Measurements from ENCODE around the gene DGKB.
A peak's percentile ranks its signal among the peaks of the same experiment; 100 is the strongest.

Gene DGKB

GRCh38 chr7:14821757-14822480 lies 80.6 kb downstream of the DGKB start:
- no peak for DNase-seq (ENCODE audit: low read depth)

GRCh38 chr7:14818871-14819270 lies 83.7 kb downstream of the DGKB start:
- no peak for DNase-seq (ENCODE audit: low read depth)

DNA sequence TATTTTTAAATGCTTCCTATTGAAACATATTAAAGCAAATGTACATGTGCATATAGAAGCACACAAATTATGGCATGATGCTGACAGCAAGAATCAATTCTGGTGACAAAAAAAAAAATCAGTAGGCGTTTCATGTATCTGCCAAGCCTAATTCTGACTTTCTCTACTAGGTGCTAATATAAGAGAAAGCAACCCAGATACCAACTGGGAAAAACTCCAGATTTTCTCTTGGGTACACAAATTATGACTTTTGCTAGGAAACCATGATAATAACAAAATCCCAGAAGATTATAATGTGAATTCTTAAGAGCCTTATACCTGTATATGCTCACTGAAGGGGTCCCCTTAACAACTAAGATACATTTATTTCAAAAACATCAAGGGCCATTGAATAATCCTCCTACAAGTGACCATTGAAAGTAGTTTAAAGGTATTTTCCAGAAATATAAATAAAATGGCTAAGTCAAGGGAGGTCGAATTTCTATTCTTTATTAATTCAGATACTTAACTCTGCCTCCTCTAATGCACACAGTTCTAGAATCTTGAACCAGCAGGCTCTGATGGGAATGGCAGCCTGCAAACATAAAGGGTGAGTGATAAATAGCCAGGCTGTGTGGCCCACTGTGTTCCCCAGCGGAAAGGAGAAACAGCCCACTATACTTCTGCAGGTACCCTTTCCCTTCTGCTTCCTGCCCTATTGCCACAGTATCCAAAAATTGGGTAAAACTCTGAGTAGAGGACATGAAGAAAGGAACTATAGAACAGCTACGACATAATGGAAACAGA lies 84.5 kb downstream of the DGKB start:
- DNase-seq (ENCODE audit: low read depth): no peak

GRCh38 chr7:14807507-14807906 lies 95.0 kb downstream of the DGKB start:
- no peak for DNase-seq (ENCODE audit: low read depth)

DNA sequence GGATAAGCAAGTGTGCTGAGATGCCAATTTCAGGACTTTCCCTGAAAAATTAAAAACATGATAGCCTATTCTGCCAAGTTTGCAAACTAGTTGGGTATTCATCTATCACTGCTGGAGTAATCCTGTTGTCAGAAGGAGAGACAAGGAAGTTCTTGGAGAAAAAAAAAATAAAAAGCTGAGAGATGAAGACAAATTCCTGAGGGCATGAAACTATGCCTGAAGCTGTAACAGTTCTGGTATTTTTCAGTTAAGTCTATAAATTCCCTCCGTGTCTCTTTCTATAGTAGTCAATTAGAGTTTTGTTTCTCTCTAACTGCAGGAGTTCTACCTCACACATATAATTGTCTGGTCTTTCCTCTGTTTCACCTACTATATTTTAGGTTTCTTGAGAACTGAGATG lies 95.7 kb downstream of the DGKB start:
- peak; percentile 52 for DNase-seq (ENCODE audit: low read depth)

DNA sequence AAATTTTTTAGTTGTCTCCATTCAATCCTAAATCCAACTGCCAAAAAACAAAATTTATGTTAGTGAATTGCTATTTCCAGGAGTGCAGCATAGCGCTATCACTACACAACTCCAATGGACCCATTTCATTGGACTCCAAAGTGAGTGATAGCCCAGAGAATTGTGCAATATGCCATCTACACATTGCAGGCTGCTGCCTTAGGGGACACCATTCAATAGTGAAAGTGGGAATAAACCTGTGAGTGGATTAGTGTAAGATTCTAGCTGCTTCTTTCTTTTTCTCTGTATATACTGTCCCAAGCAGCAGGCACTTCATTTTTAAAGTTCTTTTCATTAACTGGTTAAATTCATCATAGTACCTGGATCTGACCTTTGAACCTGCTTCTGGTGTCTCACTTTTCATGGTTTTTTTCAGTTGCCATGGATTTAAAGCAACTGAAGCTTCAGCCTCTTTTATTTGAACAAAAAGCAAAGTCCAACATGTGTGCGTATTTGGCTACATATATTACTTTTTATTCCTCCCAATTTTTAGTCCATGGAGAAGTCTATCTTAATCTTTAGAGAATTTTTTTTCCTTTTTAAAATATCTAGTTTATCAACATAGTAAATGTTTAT lies 97.3 kb downstream of the DGKB start:
- no peak for DNase-seq (ENCODE audit: low read depth)

DNA sequence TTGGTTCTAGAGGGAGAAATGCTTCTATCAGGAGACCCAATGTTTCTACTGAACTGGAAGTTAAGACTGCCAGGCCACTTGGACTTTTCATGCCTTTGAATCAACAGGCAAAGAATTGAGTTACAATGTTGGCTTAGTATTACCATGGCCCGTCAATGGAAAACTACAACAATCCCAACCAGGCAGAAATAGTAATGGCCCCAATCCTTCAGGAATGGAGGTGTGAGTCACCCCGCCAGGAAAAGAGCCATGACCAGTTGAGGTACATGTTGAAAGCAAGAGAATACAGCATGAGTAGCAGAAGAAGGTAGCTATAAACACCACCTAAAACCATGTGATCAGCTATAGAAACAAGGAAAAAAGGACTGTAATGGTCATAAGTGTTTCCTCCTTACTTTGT lies 101.9 kb downstream of the DGKB start:
- DNase-seq (ENCODE audit: low read depth): no peak

DNA sequence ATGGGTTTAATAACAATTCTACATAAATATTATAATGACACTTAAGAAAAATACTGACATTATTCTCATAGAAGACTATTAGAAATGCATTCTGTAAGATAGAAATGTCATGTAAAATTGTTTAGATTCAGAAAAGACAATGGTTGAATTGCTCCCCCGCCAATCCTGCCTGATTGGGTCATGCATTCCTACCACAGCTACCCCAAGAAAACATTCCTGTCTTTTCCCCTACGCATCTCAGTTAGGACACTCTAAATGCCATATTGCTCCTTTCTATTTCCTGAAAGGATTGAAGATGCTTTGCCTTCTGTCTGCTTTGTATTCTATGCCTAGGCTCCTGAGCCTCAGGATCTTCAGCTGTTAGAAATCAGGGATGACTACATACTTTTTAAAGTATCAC lies 109.4 kb downstream of the DGKB start:
- DNase-seq (ENCODE audit: low read depth): no peak

DNA sequence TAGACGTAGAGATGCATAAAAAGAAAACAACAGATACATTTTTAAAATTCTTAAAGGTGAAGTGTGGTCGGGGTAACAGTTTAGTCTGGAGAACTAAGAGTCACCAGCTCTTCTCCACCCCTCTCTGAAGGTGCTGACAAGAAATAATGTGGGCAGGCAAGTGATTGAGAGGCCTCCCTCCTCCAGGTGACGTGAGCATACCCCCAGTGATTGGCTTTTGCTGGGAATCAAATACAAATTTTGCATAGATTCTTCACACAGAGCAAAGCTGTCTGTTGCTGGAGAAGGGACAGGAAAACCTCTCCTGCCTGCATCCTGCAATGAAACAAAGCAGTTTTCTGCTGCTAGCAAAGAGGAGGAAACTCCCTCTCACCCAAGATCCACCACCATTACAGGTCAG lies 115.0 kb downstream of the DGKB start:
- DNase-seq (ENCODE audit: low read depth): no peak

- DNase-seq (ENCODE audit: low read depth): no peak
Observed at GRCh38 chr7:14786314-14786895, 116.1 kb downstream of the DGKB start.

- no peak for DNase-seq (ENCODE audit: low read depth)
Observed at GRCh38 chr7:14777806-14778205, 124.7 kb downstream of the DGKB start.

DNA sequence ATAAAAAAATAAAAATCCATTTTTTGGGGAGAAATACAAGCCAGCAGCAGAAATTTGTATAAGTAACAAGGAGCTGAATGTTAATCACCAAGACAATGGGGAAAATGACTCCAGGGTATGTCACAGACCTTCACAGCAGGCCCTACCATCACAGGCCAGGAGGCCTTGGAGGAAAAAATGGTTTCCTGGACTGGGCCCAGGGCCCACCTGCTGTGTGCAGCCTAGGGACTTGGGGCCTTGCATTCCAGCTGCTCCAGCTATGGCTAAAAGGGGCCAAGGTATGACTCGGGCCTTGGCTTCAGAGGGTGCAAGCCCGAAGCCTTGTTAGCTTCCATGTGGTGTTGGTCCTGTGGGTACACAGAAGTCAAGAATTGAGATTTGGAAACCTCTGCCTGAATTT lies 126.3 kb downstream of the DGKB start:
- DNase-seq (ENCODE audit: low read depth): no peak

DNA sequence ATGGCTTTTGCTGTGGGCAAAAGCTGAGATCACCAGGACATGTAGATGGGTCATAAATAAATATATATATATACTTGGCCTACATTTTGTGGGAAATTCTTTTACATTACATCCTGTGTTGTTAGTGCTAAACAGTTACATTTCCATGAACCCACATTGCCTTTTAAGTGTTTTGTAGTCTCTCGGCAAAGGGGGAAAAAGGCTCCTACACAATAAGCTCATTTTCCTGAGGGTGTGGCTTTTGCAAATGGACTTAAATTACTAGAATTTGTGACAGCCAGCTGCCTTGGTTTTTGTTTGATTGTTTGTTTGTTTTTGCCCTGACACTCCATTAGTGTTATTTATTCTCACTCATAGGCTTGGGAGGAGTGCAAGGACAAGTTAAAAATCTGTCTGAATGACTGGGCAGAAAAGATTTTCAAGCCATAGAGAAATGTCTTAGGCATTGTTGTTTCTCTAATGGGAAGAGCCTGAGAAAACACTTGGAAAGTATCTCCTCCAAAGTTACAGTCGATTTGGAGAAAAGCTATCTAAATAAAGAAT lies 128.8 kb downstream of the DGKB start:
- DNase-seq (ENCODE audit: low read depth): no peak

- no peak for DNase-seq (ENCODE audit: low read depth)
Observed at GRCh38 chr7:14770614-14771013, 131.9 kb downstream of the DGKB start.

DNA sequence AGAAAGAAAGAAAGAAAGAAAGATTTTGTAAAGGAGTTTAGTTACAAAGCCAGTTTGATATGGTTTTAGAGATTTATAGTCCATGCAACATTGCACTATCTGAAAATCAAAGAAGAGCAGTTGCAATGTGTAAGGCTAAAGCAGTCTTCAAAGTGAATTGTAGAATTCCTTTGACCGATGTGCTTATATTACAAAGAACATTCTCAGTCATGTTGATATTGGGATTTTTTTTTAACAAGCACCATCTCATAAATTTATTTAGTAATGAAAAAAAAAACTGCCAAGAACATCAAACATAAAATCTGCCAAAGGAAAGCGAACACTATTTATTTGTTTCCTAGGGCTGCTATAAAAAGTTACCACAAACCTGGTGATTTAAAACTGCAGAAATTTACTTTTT lies 133.3 kb downstream of the DGKB start:
- no peak for DNase-seq (ENCODE audit: low read depth)

DNA sequence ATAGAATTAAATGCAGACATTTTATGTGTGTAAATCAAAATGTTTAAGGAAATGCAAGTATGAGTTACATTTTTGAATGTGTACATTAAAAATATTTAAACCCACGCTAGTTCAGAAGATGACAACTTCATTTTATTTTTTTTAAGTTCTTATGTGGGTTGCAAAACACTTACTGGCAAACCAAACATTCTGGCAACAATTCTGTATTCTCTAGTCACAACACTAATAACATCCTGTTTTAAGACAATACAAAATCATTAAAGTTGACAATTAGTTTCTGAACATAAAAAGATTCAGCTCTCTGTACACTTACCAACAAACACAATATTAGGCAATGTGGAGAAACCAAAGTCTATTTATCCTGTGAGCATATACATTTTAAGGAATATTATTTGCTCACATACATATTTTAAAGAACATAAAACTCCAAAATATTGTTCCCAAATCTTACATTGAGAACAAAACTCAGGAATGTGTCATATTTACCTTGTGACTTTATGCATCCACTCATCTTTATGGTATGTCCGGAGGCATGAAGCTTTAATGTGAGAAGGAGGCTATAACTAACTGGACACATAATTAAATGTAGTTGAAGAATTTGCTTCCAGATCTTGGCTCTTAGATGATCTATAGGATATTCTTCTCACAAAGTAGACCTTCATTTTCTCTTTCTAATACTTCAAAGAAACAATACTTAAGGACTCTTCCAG lies 134.7 kb downstream of the DGKB start:
- DNase-seq (ENCODE audit: low read depth): no peak

- DNase-seq (ENCODE audit: low read depth): peak; percentile 54
Observed at GRCh38 chr7:14766747-14767146, 135.8 kb downstream of the DGKB start.

DNA sequence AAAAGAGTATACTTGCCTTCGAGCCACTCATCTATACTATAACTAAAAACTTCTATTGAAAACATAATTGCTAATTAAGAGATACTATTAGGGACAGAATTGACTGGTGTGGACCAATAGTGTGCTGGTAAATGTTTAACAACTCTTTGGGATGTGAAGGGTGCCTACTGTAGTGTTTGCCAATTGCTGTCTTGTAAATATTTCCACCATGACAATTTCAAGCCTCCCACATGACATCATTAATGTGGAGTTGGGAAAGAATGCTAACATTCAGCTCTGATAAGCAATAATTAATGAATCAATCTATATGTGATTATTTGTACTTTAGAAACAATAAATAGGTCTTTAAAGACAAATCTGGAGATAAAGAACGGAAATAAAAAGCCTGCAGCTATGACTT lies 136.8 kb downstream of the DGKB start:
- DNase-seq (ENCODE audit: low read depth): no peak

DNA sequence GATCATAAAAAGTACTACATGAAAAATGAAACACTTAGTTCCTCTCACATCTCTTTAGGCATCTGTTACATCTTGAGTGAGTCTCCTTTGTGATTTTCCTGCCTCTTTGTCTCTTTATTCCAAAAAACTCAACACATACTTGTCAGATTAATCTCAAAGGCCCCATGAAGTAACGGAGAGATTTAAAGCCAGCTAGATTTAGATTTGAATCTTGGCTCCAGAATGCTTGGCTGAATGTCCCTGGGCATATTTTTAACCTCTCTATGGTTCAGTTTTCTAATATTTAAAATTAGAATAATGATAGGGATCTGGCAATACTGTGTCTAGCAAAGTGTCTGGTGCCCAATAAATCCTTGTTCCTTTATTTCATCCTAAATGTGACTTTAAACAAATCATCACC lies 140.0 kb downstream of the DGKB start:
- DNase-seq (ENCODE audit: low read depth): no peak

- peak; percentile 61 for DNase-seq (ENCODE audit: low read depth)
Observed at GRCh38 chr7:14761510-14762296, 140.8 kb downstream of the DGKB start.

Data from GM04503 (cell line).